Suppressor macrophage treated with lipopolysaccharide for 4 hours (primary cell): ENCODE data around the gene CDC14A.

ENCODE experiments used
- DNase-seq: peaks from one replicate; pipeline ENCODE4 v3.0.0-alpha.2; 2020

CDC14A gene

GRCh38 chr1:100499194-100499811 lies 147.0 kb downstream of the CDC14A start:
- DNase-seq = no peak

DNA sequence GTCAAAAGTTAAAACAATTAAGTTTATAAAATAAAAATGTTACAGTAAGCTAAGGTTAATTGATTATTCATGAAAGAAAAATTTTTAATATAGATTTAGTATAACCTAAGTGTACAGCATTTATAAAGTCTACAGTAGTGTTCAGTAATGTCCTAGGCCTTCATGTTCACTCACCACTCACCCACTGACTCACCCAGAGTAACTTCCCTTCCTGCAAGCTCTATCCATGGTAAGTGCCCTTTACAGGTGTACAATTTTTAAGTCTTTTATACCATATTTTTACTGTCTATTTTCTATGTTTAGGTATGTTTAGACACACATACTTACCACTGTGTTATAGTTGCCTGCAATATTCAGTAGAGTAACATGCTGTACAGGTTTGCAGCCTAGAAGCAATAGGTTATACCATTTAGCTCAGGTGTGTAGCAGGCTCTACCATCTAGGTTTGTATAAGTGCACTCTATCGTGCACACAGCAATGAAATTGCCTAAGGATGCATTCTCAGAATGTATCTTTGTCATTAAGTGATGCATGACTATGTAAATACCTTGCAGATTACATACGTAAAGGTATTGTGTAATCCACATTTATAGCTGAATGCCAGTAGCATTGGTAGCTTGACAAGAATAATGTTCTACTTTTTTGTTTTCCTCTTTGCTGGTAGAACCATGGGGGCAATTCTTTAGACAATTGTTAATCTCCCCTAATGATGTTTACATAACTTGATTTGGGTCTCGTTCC lies 149.9 kb downstream of the CDC14A start:
- DNase-seq = no peak

- no peak for DNase-seq
Measured at GRCh38 chr1:100506217-100506616, 153.9 kb downstream of the CDC14A start.

GRCh38 chr1:100510451-100510850 lies 158.1 kb downstream of the CDC14A start:
- no peak for DNase-seq

- DNase-seq = no peak
Measured at GRCh38 chr1:100511058-100511457, 158.8 kb downstream of the CDC14A start.

DNA sequence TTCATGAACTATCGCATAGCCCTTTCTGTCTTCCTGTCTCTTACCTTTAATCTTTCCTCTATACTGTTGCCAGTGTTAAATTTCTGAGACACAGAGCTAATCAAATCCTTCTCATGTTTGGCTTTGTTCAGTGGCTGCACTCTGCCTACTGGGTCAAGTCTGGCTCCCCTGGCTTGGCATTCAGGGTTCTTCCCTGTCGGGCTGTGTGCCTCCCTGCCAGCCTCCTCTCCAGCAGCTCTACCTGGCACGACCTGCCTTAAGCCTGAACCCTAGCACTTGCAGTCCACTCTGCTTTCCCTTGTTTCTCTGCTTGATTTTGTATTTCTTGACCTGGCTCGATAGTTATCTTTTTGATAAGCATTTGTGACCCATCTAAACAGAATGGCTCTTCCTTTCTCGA lies 159.5 kb downstream of the CDC14A start:
- DNase-seq = no peak

- DNase-seq = no peak
Measured at GRCh38 chr1:100512803-100513352, 160.6 kb downstream of the CDC14A start.

GRCh38 chr1:100516857-100517256 lies 164.6 kb downstream of the CDC14A start:
- DNase-seq = no peak

DNA sequence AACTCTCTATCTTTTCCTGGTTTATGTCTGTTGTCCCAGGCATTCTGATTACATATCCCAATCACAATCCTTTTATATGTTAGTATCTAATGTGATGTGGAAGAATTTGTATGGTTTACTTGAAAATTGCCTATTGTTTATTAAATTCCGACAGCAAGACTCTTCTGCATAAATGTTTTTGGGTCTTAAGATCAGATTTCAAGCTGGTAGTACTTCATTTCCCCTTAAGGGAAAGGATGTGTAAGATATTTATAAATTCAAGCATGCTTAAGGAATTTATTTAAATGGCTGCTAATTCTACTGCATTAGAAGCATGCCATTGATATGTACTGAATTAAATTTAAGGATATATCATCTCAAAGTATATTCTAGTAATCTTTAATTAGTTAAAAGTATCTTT lies 165.2 kb downstream of the CDC14A start:
- no peak for DNase-seq

DNA sequence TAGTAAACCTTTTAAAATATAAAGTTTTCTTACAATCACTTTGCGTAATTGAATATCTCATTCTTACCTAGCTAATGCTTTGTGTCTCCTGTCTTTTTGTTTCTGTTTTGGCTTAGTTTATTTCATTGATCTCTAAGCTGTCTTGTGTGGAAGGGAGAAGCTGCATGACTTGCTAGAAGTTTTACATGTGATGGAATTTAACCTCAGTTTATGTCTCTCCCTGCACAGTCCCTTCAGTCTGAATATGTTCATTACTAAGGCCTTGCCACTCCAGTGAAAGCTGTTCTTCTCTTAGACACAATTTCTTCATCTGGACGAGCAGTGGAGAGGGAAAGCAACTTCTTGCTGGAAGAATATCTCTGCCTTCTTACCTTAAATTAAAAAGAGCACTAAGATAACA lies 165.7 kb downstream of the CDC14A start:
- no peak for DNase-seq

DNA sequence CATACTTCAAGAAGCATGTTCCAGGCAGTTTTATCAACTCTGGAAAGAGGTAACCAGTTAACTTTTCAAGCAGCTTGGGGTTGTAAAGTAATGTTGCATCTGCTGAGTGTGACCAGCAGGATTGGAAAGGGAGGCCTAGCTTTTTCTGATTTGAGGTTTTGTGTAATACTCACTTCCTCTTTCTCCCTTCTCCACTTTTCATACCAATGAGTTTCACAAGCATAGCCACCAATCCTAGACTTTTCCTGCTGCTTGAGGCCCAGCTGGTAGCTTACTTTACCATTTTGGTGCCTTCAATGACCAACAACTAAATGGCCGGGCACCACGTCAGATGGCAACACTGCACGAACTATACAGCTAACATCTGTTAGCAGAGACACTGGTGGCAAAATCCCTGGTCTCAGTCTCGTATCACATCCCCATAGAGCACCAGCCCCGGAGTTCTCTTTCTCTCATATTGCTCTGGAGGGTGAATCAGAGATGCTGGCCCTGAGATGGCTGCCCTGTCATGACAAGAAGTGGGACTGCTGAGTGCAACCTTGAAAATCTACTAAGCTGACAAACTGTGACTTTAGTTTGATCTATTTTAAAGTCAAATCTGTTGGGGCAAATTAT lies 170.8 kb downstream of the CDC14A start:
- peak; percentile 77 for DNase-seq

- DNase-seq = no peak
Measured at GRCh38 chr1:100524355-100524754, 172.0 kb downstream of the CDC14A start.

DNA sequence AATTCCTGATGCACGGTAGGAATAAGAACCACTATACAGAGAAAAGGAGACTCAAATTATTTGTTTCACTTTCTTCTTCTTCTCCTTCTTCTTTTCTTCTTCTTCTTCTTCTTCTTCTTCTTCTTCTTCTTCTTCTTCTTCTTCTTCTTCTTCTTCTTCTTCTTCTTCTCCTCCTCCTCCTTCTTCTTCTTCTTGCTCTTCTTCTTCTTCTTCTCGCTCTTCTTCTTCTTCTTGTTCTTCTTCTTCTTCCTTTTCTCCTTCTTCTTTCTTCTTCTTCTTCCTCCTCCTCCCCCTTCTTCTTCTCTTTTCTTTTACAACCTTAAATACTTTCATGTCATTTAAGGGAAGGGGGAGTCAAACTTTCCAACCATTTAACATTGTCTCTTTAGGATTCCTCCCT lies 174.6 kb downstream of the CDC14A start:
- DNase-seq = no peak

DNA sequence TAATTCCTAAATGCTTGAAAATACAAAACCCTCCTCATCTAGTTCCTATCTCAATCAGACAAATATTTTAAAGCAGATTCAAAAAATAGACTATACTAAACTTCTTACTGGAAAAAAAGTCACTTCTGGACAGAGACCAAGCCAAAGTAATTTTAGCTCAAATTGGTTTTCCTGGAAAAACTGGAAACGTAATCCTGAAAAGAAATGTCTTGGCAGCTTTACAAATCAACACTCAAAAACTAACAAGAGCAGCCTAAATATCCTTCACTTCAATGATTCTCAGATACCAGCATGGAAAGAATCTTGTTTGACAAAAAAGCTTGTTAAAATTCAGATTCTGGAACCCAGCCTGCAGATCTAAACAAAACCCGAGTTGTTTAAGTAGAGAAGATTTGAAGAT lies 176.6 kb downstream of the CDC14A start:
- DNase-seq = no peak

GRCh38 chr1:100530141-100530540 lies 177.8 kb downstream of the CDC14A start:
- no peak for DNase-seq

GRCh38 chr1:100530880-100531487 lies 178.7 kb downstream of the CDC14A start:
- peak; percentile 91 for DNase-seq

DNA sequence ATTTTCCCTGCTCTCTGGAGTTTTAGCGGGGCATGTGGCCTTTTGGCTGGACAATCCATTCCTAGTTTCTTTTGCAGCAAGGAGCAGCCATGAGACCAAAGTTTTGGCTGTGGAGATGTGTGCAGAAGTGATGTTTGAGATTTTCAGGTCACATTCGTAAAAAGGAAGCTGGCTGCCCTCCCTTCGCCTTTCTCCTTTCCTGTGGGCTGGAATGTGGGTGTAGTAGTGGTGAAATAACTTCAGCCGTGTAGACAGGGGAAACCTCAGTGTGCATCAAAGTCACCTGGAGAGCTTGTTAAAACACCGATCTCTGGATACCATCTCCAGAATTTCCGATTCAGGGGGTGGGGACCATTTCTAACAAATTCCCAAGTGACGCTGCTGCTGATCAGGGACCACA lies 180.3 kb downstream of the CDC14A start:
- DNase-seq = no peak

DNA sequence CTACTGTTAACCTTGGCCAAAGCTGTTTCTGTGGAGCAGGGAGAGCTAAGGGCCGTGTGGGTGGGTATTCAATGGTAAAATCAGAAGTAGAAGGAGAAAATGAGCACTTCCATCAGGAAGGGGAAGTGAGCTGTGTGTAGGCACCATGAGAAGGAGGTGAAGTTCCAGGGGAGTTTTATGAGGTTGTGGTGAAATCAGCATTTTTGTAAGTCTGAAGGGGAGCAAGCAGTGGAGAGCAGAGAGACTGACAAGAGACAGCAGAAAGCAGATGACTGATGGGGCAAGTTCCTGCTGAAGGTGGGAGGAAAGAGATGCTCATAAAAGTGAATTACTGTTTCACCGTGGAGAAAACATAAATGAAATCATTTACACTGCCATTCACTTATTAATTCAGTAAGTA lies 183.0 kb downstream of the CDC14A start:
- DNase-seq = peak; percentile 73

DNA sequence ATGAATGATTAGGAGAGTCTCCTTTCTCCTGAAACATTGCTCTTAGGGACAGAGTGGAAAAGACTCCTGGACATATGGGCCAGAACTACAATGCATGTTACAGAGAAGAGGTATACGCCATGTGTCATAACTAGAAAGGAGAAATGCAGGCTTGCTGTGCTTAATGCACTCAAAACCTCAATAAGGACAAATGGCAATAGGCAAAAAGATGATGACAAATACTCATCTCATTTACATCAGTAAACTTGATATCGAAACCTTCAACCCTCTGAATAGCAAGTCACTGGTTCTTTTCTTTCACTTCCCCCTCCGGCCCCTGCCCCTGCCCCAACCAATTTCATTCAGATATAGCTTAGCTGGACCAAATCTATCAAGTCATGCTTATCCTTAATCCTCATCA lies 183.7 kb downstream of the CDC14A start:
- DNase-seq = peak; percentile 86

DNA sequence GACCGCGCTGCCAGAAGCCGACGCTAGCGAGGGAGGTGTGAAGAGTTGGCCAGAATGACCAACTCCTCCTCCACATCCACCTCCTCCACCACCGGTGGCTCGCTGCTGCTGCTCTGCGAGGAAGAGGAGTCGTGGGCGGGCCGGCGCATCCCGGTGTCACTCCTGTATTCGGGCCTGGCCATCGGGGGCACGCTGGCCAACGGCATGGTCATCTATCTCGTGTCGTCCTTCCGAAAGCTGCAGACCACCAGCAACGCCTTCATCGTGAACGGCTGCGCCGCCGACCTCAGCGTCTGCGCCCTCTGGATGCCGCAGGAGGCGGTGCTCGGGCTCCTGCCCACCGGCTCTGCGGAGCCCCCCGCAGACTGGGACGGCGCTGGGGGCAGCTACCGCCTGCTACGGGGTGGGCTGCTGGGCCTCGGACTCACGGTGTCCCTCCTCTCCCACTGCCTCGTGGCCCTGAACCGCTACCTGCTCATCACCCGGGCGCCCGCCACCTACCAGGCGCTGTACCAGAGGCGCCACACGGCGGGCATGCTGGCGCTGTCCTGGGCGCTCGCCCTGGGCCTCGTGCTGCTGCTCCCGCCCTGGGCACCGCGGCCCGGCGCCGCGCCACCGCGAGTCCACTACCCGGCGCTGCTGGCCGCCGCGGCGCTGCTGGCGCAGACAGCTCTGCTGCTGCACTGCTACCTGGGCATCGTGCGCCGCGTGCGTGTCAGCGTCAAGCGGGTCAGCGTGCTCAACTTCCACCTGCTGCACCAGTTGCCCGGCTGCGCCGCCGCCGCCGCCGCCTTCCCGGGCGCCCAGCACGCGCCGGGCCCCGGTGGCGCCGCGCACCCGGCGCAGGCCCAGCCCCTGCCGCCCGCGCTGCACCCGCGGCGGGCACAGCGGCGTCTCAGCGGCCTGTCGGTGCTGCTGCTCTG lies 186.9 kb downstream of the CDC14A start:
- DNase-seq = no peak

DNA sequence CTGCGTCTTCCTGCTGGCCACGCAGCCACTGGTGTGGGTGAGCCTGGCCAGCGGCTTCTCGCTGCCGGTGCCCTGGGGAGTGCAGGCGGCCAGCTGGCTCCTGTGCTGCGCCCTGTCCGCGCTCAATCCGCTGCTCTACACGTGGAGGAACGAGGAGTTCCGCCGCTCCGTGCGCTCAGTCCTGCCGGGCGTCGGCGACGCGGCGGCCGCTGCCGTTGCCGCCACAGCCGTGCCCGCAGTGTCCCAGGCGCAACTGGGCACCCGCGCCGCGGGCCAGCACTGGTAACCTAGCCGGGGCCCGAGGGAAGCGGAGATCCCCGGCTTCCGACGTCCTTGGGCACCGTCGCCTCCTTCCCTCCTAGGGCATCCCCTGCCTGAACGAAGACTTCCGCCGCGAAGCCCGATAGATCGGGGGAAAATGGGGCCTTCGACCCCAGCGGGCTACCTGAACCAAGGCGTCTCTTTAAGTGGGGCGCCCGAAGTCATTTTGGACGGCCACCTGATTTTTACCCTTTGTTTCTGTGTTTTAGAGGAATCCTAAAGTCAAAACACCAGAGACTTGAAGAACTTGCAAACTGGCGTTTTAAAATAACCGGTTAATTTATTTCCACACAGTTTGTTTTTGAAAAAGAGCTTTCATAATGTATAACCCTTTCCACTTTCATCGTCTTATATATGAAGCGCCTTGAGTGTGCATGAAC lies 187.7 kb downstream of the CDC14A start:
- DNase-seq = peak; percentile 30

DNA sequence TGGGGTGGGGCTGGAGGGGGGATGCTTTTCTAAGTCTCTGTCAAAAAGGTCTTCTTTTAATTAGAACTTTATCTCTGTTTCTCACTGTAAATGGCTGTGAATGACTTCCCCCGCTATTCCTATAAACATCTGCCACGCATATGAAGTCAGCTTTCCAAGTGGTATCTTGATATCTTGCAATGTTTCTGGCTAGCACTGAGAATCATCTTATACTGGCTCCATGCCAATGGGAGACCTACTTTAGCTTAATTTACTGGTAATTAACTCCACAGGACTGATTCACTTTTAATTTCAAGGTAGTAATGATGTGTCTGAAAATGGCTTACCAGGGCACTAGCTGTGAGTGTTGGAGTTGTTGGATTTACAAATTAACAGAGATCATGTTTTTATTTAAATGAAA lies 190.0 kb downstream of the CDC14A start:
- DNase-seq = no peak
